ENCODE measurements around the gene HIVEP3. TPM values are rescaled to one million over a fixed set of nuclear protein-coding genes. Genes with fewer than 3 reads are reported as not detected.

HIVEP3 gene
- total RNA-seq, 1 donor from 2014 or later: 8.9 TPM

GRCh38 chr1:41564741-41565475 is 353.8 kb downstream of the HIVEP3 start:
- no peak for DNase-seq (ENCODE audit: low read depth)
- FAIRE-seq: no peak
- Histone ChIP-seq H3K4me2 (ENCODE audit: low read length) (no peak overlapping the region), H3K9me3 (ENCODE audit: insufficient read depth, low read depth, low read length) (no peaks in the 10 kb centered on the region), H3K79me2 (ENCODE audit: insufficient read depth, low read length) (peaks cover 3% of the 10 kb centered on the region), H2AFZ (ENCODE audit: low read depth, low read length) (no peak overlapping the region), H3K4me3 (ENCODE audit: insufficient read depth, low read depth, low read length) (no peak overlapping the region), H3K27me3 (ENCODE audit: insufficient read depth, low read length) (no peaks in the 10 kb centered on the region), H3K36me3 (ENCODE audit: insufficient read depth, low read length) (peaks cover 3% of the 10 kb centered on the region), H3K27ac (ENCODE audit: low read depth, low read length) (no peak overlapping the region), H3K4me1 (ENCODE audit: insufficient read depth, low read length) (no peaks in the 10 kb centered on the region), H4K20me1 (ENCODE audit: insufficient read depth, low read length) (peaks cover 48% of the 10 kb centered on the region), H3K9ac (ENCODE audit: low read length) (no peak overlapping the region)
- no peak overlapping the region for H3K27ac Mint-ChIP-seq (ENCODE audit: unreplicated experiment)
- H3K4me1 Mint-ChIP-seq (ENCODE audit: low read depth, unreplicated experiment): no peaks in the 10 kb centered on the region
- H3K27me3 Mint-ChIP-seq (ENCODE audit: low read depth, unreplicated experiment): peaks cover 25% of the 10 kb centered on the region
- TF ChIP-seq EZH2 (IDR thresholded peaks at IDR 0.05; ENCODE audit: insufficient read depth, low read length) (no peak), CTCF (IDR thresholded peaks at IDR 0.05; ENCODE audit: insufficient read depth, low read depth, low read length) (no peak)
- H3K4me3 Mint-ChIP-seq (ENCODE audit: unreplicated experiment): no peak overlapping the region
- peaks cover 2% of the 10 kb centered on the region for H3K9me3 Mint-ChIP-seq (ENCODE audit: unreplicated experiment)
- peaks cover 33% of the 10 kb centered on the region for H3K36me3 Mint-ChIP-seq (ENCODE audit: low read depth, unreplicated experiment)

- Mint-ChIP-seq H3K4me1 (ENCODE audit: low read depth, unreplicated experiment) (no peaks in the 10 kb centered on the region), H3K9me3 (ENCODE audit: unreplicated experiment) (peaks cover 2% of the 10 kb centered on the region), H3K36me3 (ENCODE audit: low read depth, unreplicated experiment) (peaks cover 26% of the 10 kb centered on the region), H3K27me3 (ENCODE audit: low read depth, unreplicated experiment) (peaks cover 24% of the 10 kb centered on the region), H3K4me3 (ENCODE audit: unreplicated experiment) (no peak overlapping the region), H3K27ac (ENCODE audit: unreplicated experiment) (no peak overlapping the region)
- no peak for FAIRE-seq
- H3K27ac ChIP-seq (ENCODE audit: low read depth, low read length): no peak overlapping the region
- peaks cover 3% of the 10 kb centered on the region for H3K36me3 ChIP-seq (ENCODE audit: insufficient read depth, low read length)
- peaks cover 45% of the 10 kb centered on the region for H4K20me1 ChIP-seq (ENCODE audit: insufficient read depth, low read length)
- H2AFZ ChIP-seq (ENCODE audit: low read depth, low read length): no peak overlapping the region
- H3K79me2 ChIP-seq (ENCODE audit: insufficient read depth, low read length): peaks cover 3% of the 10 kb centered on the region
- H3K9me3 ChIP-seq (ENCODE audit: insufficient read depth, low read depth, low read length): no peaks in the 10 kb centered on the region
- no peak overlapping the region for H3K9ac ChIP-seq (ENCODE audit: low read length)
- H3K27me3 ChIP-seq (ENCODE audit: insufficient read depth, low read length): no peaks in the 10 kb centered on the region
- no peak for TF ChIP-seq EZH2 (IDR thresholded peaks at IDR 0.05; ENCODE audit: insufficient read depth, low read length)
- no peak for TF ChIP-seq CTCF (IDR thresholded peaks at IDR 0.05; ENCODE audit: insufficient read depth, low read depth, low read length)
- H3K4me3 ChIP-seq (ENCODE audit: insufficient read depth, low read depth, low read length): no peak overlapping the region
- H3K4me2 ChIP-seq (ENCODE audit: low read length): no peak overlapping the region
- no peak for DNase-seq (ENCODE audit: low read depth)
- H3K4me1 ChIP-seq (ENCODE audit: insufficient read depth, low read length): no peaks in the 10 kb centered on the region
These were observed 356.4 kb downstream of the HIVEP3 start for GRCh38 chr1:41562328-41562727.

- Histone ChIP-seq H3K79me2 (ENCODE audit: insufficient read depth, low read length) (peaks cover 3% of the 10 kb centered on the region), H3K4me2 (ENCODE audit: low read length) (no peak overlapping the region), H2AFZ (ENCODE audit: low read depth, low read length) (no peak overlapping the region), H3K4me1 (ENCODE audit: insufficient read depth, low read length) (no peaks in the 10 kb centered on the region), H3K36me3 (ENCODE audit: insufficient read depth, low read length) (peaks cover 5% of the 10 kb centered on the region), H3K27me3 (ENCODE audit: insufficient read depth, low read length) (no peaks in the 10 kb centered on the region), H4K20me1 (ENCODE audit: insufficient read depth, low read length) (peaks cover 38% of the 10 kb centered on the region), H3K27ac (ENCODE audit: low read depth, low read length) (no peak overlapping the region), H3K9ac (ENCODE audit: low read length) (no peak overlapping the region), H3K9me3 (ENCODE audit: insufficient read depth, low read depth, low read length) (no peaks in the 10 kb centered on the region), H3K4me3 (ENCODE audit: insufficient read depth, low read depth, low read length) (no peak overlapping the region)
- Mint-ChIP-seq H3K27ac (ENCODE audit: unreplicated experiment) (no peak overlapping the region), H3K4me1 (ENCODE audit: low read depth, unreplicated experiment) (no peaks in the 10 kb centered on the region), H3K27me3 (ENCODE audit: low read depth, unreplicated experiment) (peaks cover 16% of the 10 kb centered on the region), H3K36me3 (ENCODE audit: low read depth, unreplicated experiment) (peaks cover 23% of the 10 kb centered on the region), H3K4me3 (ENCODE audit: unreplicated experiment) (no peak overlapping the region), H3K9me3 (ENCODE audit: unreplicated experiment) (peaks cover 8% of the 10 kb centered on the region)
- DNase-seq (ENCODE audit: low read depth): no peak
- TF ChIP-seq EZH2 (IDR thresholded peaks at IDR 0.05; ENCODE audit: insufficient read depth, low read length) (no peak), CTCF (IDR thresholded peaks at IDR 0.05; ENCODE audit: insufficient read depth, low read depth, low read length) (no peak)
- no peak for FAIRE-seq
These were observed 357.8 kb downstream of the HIVEP3 start for GRCh38 chr1:41560931-41561330.

All from astrocyte (in vitro differentiated cells and primary cell).